ENCODE data around the gene CCDC148. TPM values are rescaled to one million over a fixed set of nuclear protein-coding genes. Genes with fewer than 3 reads are reported as not detected.

Gene CCDC148
- total RNA-seq, 4 donors from 2014 or later = 0.78 to 1.6 (median 1.1) TPM

DNA sequence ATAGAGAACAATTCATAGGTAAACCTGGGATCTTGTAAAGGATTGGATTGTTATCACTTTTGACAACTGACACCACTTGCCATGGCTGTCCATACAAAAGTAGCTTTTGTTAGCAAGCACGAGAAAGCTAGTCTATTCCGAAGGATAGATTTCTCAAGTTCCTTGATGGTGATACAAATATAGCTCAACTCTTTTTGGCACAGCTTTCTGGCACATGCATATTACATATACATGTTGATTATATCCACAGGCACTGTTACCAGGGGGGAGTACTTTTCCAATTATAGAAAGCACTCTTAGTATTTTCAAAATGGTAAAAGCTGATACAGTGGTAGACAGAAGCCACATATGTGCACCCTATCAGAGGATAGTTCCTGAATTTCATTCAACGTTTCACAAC lies 186.0 kb downstream of the CCDC148 start:
- ATAC-seq = no peak
- Histone ChIP-seq H3K4me1 (no peaks in the 10 kb centered on the region), H3K4me3 (no peak overlapping the region), H3K27ac (no peak overlapping the region), H3K27me3 (no peaks in the 10 kb centered on the region), H3K36me3 (no peaks in the 10 kb centered on the region), H3K9me3 (no peaks in the 10 kb centered on the region)
- no peak for TF ChIP-seq EP300 (IDR thresholded peaks at IDR 0.05)
- WGBS, 2 donors (ENCODE audit: low coverage in 1 of 2) = 62 to 65% methylated on average over 3 of the region's 3 CpGs

DNA sequence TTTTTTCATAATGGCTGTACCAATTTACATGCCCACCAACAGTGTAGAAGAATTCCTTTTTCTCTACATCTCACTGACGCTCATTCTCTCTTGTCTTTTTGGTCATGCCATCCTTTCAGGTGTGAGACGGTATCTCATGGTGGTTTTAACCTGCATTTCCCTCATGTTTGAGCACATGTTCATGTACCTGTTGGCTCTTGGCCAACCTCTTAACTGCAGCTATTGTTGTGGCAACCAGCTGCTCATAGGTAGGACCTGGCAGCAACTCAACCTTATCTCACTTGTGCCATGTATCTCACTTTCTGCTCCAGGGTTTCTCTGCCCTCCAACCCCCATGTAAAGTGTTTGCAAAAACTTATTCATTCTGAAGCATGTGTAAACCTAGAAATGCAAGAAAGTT lies 187.4 kb downstream of the CCDC148 start:
- Histone ChIP-seq H3K9me3 (no peaks in the 10 kb centered on the region), H3K36me3 (no peaks in the 10 kb centered on the region), H3K27me3 (no peaks in the 10 kb centered on the region), H3K4me1 (no peaks in the 10 kb centered on the region), H3K4me3 (no peak overlapping the region), H3K27ac (no peak overlapping the region)
- 95 to 100% methylated on average over 2 of the region's 2 CpGs for WGBS, 2 donors (ENCODE audit: low coverage in 1 of 2)
- TF ChIP-seq, protein P1, sequence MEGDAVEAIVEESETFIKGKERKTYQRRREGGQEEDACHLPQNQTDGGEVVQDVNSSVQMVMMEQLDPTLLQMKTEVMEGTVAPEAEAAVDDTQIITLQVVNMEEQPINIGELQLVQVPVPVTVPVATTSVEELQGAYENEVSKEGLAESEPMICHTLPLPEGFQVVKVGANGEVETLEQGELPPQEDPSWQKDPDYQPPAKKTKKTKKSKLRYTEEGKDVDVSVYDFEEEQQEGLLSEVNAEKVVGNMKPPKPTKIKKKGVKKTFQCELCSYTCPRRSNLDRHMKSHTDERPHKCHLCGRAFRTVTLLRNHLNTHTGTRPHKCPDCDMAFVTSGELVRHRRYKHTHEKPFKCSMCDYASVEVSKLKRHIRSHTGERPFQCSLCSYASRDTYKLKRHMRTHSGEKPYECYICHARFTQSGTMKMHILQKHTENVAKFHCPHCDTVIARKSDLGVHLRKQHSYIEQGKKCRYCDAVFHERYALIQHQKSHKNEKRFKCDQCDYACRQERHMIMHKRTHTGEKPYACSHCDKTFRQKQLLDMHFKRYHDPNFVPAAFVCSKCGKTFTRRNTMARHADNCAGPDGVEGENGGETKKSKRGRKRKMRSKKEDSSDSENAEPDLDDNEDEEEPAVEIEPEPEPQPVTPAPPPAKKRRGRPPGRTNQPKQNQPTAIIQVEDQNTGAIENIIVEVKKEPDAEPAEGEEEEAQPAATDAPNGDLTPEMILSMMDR (IDR thresholded peaks at IDR 0.05) = no peak
- no peak for TF ChIP-seq POLR2AphosphoS5 (IDR thresholded peaks at IDR 0.05)
- TF ChIP-seq EP300 (IDR thresholded peaks at IDR 0.05) = no peak
- ATAC-seq = no peak

DNA sequence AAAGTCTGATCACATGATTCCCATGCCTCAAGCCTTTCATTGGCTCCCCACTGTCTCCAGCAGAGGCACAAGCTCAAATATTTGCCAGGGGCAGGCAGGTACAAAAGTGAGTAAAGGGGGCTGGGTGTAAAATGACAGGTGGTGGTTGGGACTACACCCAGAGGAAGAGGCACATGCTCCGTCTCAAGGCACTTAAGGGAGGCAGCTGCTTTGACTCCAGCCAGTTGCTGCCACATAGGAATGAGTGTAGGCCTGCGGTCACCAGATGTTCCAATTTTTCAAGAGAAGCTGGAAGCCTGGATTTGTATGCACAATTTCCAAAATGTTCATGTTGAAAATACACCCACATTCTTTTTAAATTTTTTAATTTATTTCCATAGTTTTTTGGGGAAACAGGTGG lies 190.4 kb downstream of the CCDC148 start:
- no peaks in the 10 kb centered on the region for H3K27me3 ChIP-seq
- H3K9me3 ChIP-seq = no peaks in the 10 kb centered on the region
- TF ChIP-seq, protein P1 (IDR thresholded peaks at IDR 0.05) = no peak
- TF ChIP-seq EP300 (IDR thresholded peaks at IDR 0.05) (no peak), POLR2AphosphoS5 (IDR thresholded peaks at IDR 0.05) (no peak), POLR2A (IDR thresholded peaks at IDR 0.05) (no peak)
- no peaks in the 10 kb centered on the region for H3K36me3 ChIP-seq
- ATAC-seq = no peak
- no peak overlapping the region for H3K4me3 ChIP-seq
- no peak overlapping the region for H3K27ac ChIP-seq
- WGBS, 2 donors (ENCODE audit: low coverage in 1 of 2) = 34% methylated on average over 2 of the region's 2 CpGs; no CpG with 5 or more reads in 1 of the 2 donors
- no peaks in the 10 kb centered on the region for H3K4me1 ChIP-seq

DNA sequence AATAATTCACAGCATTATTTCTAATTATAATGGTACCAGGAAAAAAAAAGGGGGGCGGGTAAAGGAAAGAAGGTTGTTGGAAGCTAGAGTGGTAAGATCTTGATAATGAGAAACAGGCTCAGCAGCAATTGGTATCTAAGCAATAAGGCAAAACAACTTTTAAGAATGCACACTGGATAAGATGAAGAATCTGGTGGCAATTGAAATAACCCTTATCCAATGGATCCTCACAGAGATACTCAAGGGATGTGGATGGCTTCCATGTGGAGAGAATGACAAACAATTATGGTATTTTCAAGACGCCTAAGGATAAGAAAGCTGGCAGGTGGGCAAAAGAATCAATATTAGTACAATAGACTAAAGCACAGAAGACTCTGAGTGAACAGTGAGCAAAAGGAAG lies 201.3 kb downstream of the CCDC148 start:
- H3K36me3 ChIP-seq = no peaks in the 10 kb centered on the region
- H3K4me1 ChIP-seq = no peaks in the 10 kb centered on the region
- no peak for TF ChIP-seq POLR2A (IDR thresholded peaks at IDR 0.05)
- no peak for TF ChIP-seq EP300 (IDR thresholded peaks at IDR 0.05)
- TF ChIP-seq POLR2AphosphoS5 (IDR thresholded peaks at IDR 0.05) = no peak
- TF ChIP-seq, protein P1 (IDR thresholded peaks at IDR 0.05) = no peak
- no peaks in the 10 kb centered on the region for H3K9me3 ChIP-seq
- ATAC-seq = no peak
- no peak overlapping the region for H3K4me3 ChIP-seq
- no peaks in the 10 kb centered on the region for H3K27me3 ChIP-seq
- WGBS, 2 donors (ENCODE audit: low coverage in 1 of 2) = 73 to 74% methylated on average over 2 of the region's 2 CpGs
- H3K27ac ChIP-seq = no peak overlapping the region

DNA sequence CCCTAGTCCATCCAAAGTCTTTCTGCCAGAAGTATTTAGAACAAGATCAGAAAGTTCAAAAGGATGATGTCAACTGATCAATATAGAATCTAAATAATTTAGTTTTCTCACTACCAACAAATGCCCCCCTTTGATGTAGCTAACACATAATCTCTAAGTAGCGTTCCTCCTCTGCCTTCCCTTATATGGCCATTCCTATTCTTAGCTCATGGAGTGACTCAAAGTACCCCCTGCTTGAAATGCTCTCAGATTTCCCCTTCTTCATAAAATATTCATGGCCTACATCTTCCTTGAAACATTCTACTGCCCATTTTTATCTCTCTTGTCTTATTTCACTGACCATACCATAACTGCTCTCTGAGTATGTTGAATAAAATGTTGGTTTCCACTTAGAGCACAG lies 203.4 kb downstream of the CCDC148 start:
- no peak for ATAC-seq
- WGBS, 2 donors (ENCODE audit: low coverage in 1 of 2) = 64 to 77% methylated on average over 1 of the region's 1 CpG
- Histone ChIP-seq H3K4me3 (no peak overlapping the region), H3K27me3 (no peaks in the 10 kb centered on the region), H3K36me3 (no peaks in the 10 kb centered on the region), H3K9me3 (no peaks in the 10 kb centered on the region), H3K4me1 (no peaks in the 10 kb centered on the region), H3K27ac (no peak overlapping the region)
- TF ChIP-seq POLR2A (IDR thresholded peaks at IDR 0.05) (no peak), EP300 (IDR thresholded peaks at IDR 0.05) (no peak), POLR2AphosphoS5 (IDR thresholded peaks at IDR 0.05) (no peak)
- TF ChIP-seq, protein P1 (IDR thresholded peaks at IDR 0.05) = no peak
